ENCODE measurements around the gene IL2RA.
"Not testable (repeated sequence)": the region's sequence is repeated elsewhere in the genome, so short reads cannot be mapped to it uniquely, and the experiment has no call there.

IL2RA gene

GRCh38 chr10:6056411-6057135 is 5.6 kb downstream of the IL2RA start:
- DNase-seq (ENCODE audit: low read depth in 2 of 2), result no peak

- no peak for DNase-seq (ENCODE audit: low read depth in 2 of 2)
Observed at GRCh38 chr10:6055929-6056328, 6.2 kb downstream of the IL2RA start.

- DNase-seq (ENCODE audit: low read depth in 2 of 2), result no peak
Observed at GRCh38 chr10:6054884-6055283, 7.3 kb downstream of the IL2RA start.

- DNase-seq (ENCODE audit: low read depth in 2 of 2), result no peak
Observed at GRCh38 chr10:6053816-6054631, 8.1 kb downstream of the IL2RA start.

DNA sequence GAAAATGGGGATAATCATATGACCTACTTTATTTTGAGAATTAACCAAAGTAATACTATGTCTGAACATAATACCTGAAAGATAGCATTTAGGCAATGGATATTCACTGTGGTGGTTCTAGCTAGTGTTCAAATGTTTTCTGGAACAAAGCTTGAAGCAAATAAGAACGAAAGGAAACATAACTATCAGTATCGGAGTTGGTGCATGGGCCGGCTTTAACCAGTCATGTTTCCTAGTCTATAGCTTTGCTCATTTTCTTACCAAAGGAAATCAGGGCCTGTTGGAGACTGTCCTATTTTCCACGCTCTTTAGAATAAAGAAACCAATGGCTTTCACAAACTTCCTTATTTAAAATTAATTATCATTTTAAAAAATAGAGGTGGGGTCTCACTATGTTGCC is 8.9 kb downstream of the IL2RA start:
- no peak for DNase-seq (ENCODE audit: low read depth in 2 of 2)

DNA sequence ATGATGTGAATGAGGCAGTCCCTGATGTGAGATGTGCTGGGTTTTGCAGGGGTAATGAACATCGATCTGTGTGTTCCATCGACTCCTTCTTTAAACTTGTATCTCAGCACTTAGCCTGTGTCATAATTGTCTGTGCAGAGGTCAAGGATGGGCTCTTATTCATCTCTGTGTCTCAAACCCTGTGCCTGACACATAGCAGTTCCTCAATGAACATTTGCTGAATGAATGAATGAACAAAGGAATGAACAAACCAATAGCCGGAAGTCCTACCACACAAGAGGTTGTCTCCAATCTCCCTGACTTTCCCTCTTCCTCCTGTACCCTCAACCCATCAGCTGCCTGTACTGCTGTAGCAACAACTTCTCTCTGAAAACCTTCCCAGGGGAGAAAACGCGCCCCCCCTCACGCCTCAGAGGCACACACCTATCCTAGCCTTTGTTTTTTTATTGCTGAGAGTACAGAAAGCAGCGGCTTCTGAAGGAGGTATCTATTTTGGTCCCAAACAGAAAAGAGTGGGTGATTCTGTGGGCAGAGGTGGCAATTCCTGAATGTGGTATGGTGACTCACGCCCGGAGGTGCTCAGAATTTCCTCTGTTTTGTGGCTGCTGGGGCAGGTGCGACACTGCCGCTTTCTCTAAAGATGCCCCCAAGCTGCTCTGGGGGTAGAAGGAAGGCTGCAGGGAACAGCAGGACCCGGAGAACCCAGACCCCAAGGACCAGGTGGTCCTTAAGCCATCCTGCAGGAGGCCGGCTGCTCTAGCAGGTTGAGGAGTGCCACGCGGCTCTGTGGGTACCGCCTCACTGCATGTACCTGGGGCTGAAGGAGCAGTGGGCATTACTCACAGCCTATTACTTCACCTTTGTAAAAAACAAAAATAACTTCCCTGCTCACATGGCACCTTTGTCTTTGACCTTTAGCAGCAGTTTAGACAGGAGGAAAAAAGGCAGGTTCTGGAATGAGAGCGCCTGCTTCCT is 9.6 kb downstream of the IL2RA start:
- DNase-seq (ENCODE audit: low read depth in 2 of 2), result peak; percentile 70 to 80

GRCh38 chr10:6050801-6051445 is 11.2 kb downstream of the IL2RA start:
- peak; percentile 82 to 91 for DNase-seq (ENCODE audit: low read depth in 2 of 2)

GRCh38 chr10:6049031-6049400 is 13.2 kb downstream of the IL2RA start:
- DNase-seq (ENCODE audit: low read depth in 2 of 2), result no peak

GRCh38 chr10:6048281-6049030 is 13.7 kb downstream of the IL2RA start:
- DNase-seq (ENCODE audit: low read depth in 2 of 2), result no peak

DNA sequence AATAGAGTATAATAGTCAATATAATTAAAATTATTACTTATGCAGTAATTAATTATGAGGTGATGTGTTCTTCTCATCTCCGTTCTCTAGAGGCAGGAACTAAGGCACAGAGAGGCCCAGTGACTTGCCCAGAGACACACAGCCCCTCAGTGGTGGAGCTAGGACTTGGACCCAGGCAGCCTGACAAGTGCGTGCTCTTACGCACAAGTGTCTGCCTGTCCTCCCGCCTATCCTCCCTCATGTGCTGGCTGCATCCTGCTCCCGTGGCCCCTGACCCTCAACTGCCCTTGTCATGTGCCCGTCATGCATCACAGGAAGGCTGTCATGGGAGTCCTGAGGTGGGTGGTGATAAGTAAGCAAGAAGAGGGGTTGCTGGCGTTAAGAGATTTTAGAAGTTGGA is 14.3 kb downstream of the IL2RA start:
- no peak for DNase-seq (ENCODE audit: low read depth in 2 of 2)

GRCh38 chr10:6046773-6047611 is 15.2 kb downstream of the IL2RA start:
- no peak for DNase-seq (ENCODE audit: low read depth in 2 of 2)

DNA sequence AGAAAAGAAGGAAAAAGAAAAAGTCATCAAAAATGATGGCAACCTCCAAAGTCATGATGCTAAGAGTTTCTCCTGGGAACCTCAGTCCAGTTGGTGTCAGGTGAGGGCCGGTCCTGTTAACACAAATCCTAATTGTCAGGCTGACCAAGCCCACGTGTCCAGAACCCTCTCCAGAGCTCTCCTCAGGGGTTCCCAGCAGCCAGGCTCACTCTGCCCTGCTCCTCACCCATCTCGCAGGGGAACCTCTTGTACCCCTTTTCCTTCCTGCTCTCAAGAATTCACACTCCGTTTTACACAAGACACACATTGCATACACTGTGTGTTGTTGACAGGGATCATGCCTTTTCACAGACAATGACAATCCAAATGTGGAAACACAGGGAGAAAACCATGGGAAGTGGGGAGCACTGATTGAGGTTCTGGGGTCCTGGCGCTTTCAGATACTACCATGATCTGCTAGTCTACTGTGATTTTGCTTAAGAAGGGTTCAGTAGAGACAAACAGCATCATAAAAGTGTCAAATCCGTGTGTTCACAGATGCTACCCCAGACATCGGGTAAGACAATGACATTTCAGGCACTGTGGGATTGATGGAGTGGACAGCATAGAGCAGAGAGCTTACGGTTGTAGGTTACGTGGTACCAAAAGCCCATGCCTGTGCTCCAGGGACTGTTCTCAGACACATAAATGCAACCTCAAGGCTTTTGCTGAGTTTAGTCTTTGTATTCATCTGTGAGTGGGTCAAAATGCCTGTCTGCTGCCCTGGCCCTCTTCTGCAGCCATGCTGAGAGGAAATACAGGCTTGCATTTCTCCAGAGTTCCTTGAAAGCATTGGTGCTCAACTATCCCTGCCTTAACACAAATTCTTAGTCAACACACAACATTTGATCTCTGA is 16.0 kb downstream of the IL2RA start:
- no peak for DNase-seq (ENCODE audit: low read depth in 2 of 2)

GRCh38 chr10:6045314-6045848 is 16.8 kb downstream of the IL2RA start:
- DNase-seq (ENCODE audit: low read depth in 2 of 2), result no peak

GRCh38 chr10:6044751-6045313 is 17.3 kb downstream of the IL2RA start:
- no peak for DNase-seq (ENCODE audit: low read depth in 2 of 2)

DNA sequence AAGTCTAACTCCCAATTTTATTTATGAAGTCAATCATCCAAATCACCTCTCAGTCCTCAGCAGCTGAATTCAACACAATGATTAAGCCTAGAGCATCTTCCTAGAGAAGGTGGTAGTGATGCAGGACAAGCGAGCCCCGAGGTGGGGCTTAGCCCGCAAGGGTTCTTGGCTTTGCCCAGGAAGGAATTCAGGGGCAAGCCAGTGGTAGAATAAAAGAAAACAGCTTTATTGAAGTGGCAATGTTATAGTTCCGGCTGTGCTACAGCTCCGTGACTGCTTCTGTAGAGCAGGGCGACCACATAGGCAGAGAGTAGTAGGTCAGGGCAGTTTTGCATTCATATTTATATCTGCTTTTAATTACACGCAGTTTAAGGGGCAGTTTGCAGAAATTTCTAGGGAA is 18.1 kb downstream of the IL2RA start:
- DNase-seq (ENCODE audit: low read depth in 2 of 2), result no peak

DNA sequence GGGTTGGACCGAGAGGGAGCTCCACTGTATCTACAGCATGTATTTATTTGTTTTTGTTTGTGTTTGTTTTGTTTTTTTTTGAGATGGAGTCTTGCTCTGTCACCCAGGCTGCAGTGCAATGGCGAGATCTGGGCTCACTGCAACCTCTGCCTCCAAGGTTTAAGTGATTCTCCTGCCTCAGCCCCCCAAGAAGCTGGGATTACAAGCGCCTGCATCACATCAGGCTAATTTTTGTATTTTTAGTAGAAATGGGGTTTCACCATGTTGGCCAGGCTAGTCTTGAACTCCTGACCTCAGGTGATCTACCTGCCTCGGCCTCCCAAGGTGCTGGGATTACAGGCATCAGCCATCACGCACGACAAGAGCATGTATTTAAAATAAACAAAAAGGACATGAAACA is 18.8 kb downstream of the IL2RA start:
- DNase-seq (ENCODE audit: low read depth in 2 of 2), result not testable (repeated sequence)

GRCh38 chr10:6040205-6040604 is 22.0 kb downstream of the IL2RA start:
- no peak for DNase-seq (ENCODE audit: low read depth in 2 of 2)

GRCh38 chr10:6039711-6040110 is 22.5 kb downstream of the IL2RA start:
- DNase-seq (ENCODE audit: low read depth in 2 of 2), result no peak
